GM19372 (cell line): ENCODE data around the gene IKZF1.

Source experiments
- ATAC-seq: cut with Tn5 transposase; IDR thresholded peaks from one replicate; pipeline ENCODE4 v1.9.1; 2021; ENCODE audit warnings: mild to moderate bottlenecking, low read depth, moderate library complexity; ENCODE audit not compliant: unreplicated experiment

Gene IKZF1

GRCh38 chr7:50307368-50308032 lies 3.0 kb downstream of the IKZF1 start:
- no peak for ATAC-seq

- ATAC-seq, result no peak
Observed at GRCh38 chr7:50308203-50308531, 3.7 kb downstream of the IKZF1 start.

- ATAC-seq, result no peak
Observed at GRCh38 chr7:50308532-50309385, 4.2 kb downstream of the IKZF1 start.

- ATAC-seq, result no peak
Observed at GRCh38 chr7:50309721-50310120, 5.2 kb downstream of the IKZF1 start.

- ATAC-seq, result no peak
Observed at GRCh38 chr7:50310361-50310760, 5.8 kb downstream of the IKZF1 start.

GRCh38 chr7:50310956-50311355 lies 6.4 kb downstream of the IKZF1 start:
- no peak for ATAC-seq

- ATAC-seq, result no peak
Observed at GRCh38 chr7:50312250-50313162, 8.0 kb downstream of the IKZF1 start.

- ATAC-seq, result no peak
Observed at GRCh38 chr7:50314836-50315592, 10.5 kb downstream of the IKZF1 start.

- ATAC-seq, result no peak
Observed at GRCh38 chr7:50315739-50316671, 11.5 kb downstream of the IKZF1 start.

GRCh38 chr7:50317221-50317678 lies 12.7 kb downstream of the IKZF1 start:
- ATAC-seq, result peak; percentile 82

- ATAC-seq, result no peak
Observed at GRCh38 chr7:50317697-50318669, 13.5 kb downstream of the IKZF1 start.

GRCh38 chr7:50321487-50322067 lies 17.1 kb downstream of the IKZF1 start:
- no peak for ATAC-seq

GRCh38 chr7:50324113-50324512 lies 19.6 kb downstream of the IKZF1 start:
- no peak for ATAC-seq

- peak; percentile 26 for ATAC-seq
Observed at GRCh38 chr7:50327443-50327842, 22.9 kb downstream of the IKZF1 start.

GRCh38 chr7:50329775-50330174 lies 25.3 kb downstream of the IKZF1 start:
- ATAC-seq, result no peak

GRCh38 chr7:50330254-50330653 lies 25.7 kb downstream of the IKZF1 start:
- ATAC-seq, result no peak

GRCh38 chr7:50330696-50331095 lies 26.2 kb downstream of the IKZF1 start:
- ATAC-seq, result no peak
